ENCODE data around the gene LGMN.
A peak's percentile ranks its signal among the peaks of the same experiment; 100 is the strongest.
"Not testable (repeated sequence)": the region's sequence is repeated elsewhere in the genome, so short reads cannot be mapped to it uniquely, and the experiment has no call there.

Gene LGMN

GRCh38 chr14:92748259-92749016, at the start of gene LGMN:
TSS of gene LGMN (minus strand) at chr14:92748627. CDS start at chr14:92732786, 15,841 bp downstream.
- peak; percentile 72 for DNase-seq

- no peak for DNase-seq
Observed at GRCh38 chr14:92794961-92795360, 46.5 kb upstream of the LGMN start.

GRCh38 chr14:92794547-92794941, 46.1 kb upstream of the LGMN start:
- DNase-seq: no peak

- peak; percentile 96 for DNase-seq
Observed at GRCh38 chr14:92793709-92794546, 45.5 kb upstream of the LGMN start, which contains the start of gene GOLGA5. TSS of gene GOLGA5 (plus strand) at chr14:92794305. CDS start at chr14:92797438, 3,133 bp downstream.

- DNase-seq: no peak
Observed at GRCh38 chr14:92792885-92793284, 44.5 kb upstream of the LGMN start.

GRCh38 chr14:92789457-92790089, 41.1 kb upstream of the LGMN start:
- DNase-seq: no peak

GRCh38 chr14:92787554-92787953, 39.1 kb upstream of the LGMN start:
- DNase-seq: no peak

GRCh38 chr14:92786427-92786756, 38.0 kb upstream of the LGMN start:
- DNase-seq: no peak

- DNase-seq: no peak
Observed at GRCh38 chr14:92785667-92786426, 37.4 kb upstream of the LGMN start.

- peak; percentile 12 for DNase-seq
Observed at GRCh38 chr14:92783813-92784431, 35.5 kb upstream of the LGMN start.

GRCh38 chr14:92781350-92781749, 32.9 kb upstream of the LGMN start:
- no peak for DNase-seq

- DNase-seq: no peak
Observed at GRCh38 chr14:92780444-92781232, 32.2 kb upstream of the LGMN start.

GRCh38 chr14:92778868-92779565, 30.6 kb upstream of the LGMN start:
- not testable (repeated sequence) for DNase-seq

- not testable (repeated sequence) for DNase-seq
Observed at GRCh38 chr14:92775292-92775691, 26.9 kb upstream of the LGMN start.

GRCh38 chr14:92774572-92774971, 26.1 kb upstream of the LGMN start:
- no peak for DNase-seq

- no peak for DNase-seq
Observed at GRCh38 chr14:92770484-92770883, 22.1 kb upstream of the LGMN start.

- no peak for DNase-seq
Observed at GRCh38 chr14:92768795-92769194, 20.4 kb upstream of the LGMN start.

- DNase-seq: not testable (repeated sequence)
Observed at GRCh38 chr14:92768236-92768635, 19.8 kb upstream of the LGMN start.

- DNase-seq: not testable (repeated sequence)
Observed at GRCh38 chr14:92763666-92764631, 15.5 kb upstream of the LGMN start.

GRCh38 chr14:92760524-92760805, 12.0 kb upstream of the LGMN start:
- DNase-seq: no peak
